Mesenchymal stem cell (in vitro differentiated cells and primary cell): ENCODE data around the gene IL20RB.

Experiments used
- DNase-seq: peaks from one replicate; pipeline ENCODE4 v3.0.0-alpha.2; 2013
- H2AFZ ChIP-seq: one replicate; pipeline ENCODE4 v1.6.1; 2013; ENCODE audit warnings: low read depth, mild to moderate bottlenecking, control low read depth, inconsistent platforms, low read length, moderate library complexity
- H2AK5ac ChIP-seq: 2 replicates; pipeline ENCODE4 v1.6.1; 2013; ENCODE audit warnings: low read length, moderate library complexity, mild to moderate bottlenecking, inconsistent platforms; ENCODE audit not compliant: severe bottlenecking
- H2BK120ac ChIP-seq: one replicate; pipeline ENCODE4 v1.6.1; 2013; ENCODE audit warnings: low read depth, mild to moderate bottlenecking, inconsistent platforms, low read length, moderate library complexity
- H2BK12ac ChIP-seq, 2 experiments: one replicate each; pipeline ENCODE4 v1.6.1; 2013; ENCODE audit warnings: inconsistent platforms in 2 of 2, low read length in 2 of 2, mild to moderate bottlenecking in 2 of 2, moderate library complexity in 2 of 2, control low read depth in 1 of 2
- H2BK15ac ChIP-seq: one replicate; pipeline ENCODE4 v1.6.1; 2013; ENCODE audit warnings: mild to moderate bottlenecking, low read depth, inconsistent platforms; ENCODE audit not compliant: poor library complexity, severe bottlenecking
- H2BK5ac ChIP-seq: 2 replicates; pipeline ENCODE4 v1.6.1; 2013; ENCODE audit warnings: low read depth, mild to moderate bottlenecking, low read length, control low read depth, inconsistent platforms; ENCODE audit not compliant: poor library complexity, severe bottlenecking
- H3K14ac ChIP-seq, 2 experiments: one replicate each; pipeline ENCODE4 v1.6.1; 2013; ENCODE audit warnings: inconsistent platforms in 2 of 2, low read length in 2 of 2, control low read depth in 1 of 2, mild to moderate bottlenecking in 1 of 2, moderate library complexity in 1 of 2
- H3K18ac ChIP-seq, 2 experiments: one replicate each; pipeline ENCODE4 v1.6.1; 2013; ENCODE audit warnings: inconsistent platforms in 2 of 2, low read length in 2 of 2, control low read depth in 1 of 2, low read depth in 1 of 2, mild to moderate bottlenecking in 1 of 2
- H3K23ac ChIP-seq, 2 experiments: one replicate each; pipeline ENCODE4 v1.6.1; 2013; ENCODE audit warnings: inconsistent platforms in 2 of 2, low read length in 2 of 2, mild to moderate bottlenecking in 2 of 2, moderate library complexity in 2 of 2, control low read depth in 1 of 2
- H3K27ac ChIP-seq: 2 replicates; pipeline ENCODE4 v1.5.1; 2013; ENCODE audit warnings: mild to moderate bottlenecking, moderate library complexity, low read length, control low read depth, inconsistent platforms; ENCODE audit not compliant: poor library complexity, severe bottlenecking
- H3K27me3 ChIP-seq, 2 experiments: 2 replicates each; pipeline versions ENCODE4 v1.6.1 to v1.7.0; 2013; ENCODE audit warnings: low read length in 2 of 2, mild to moderate bottlenecking in 2 of 2, moderate library complexity in 2 of 2, control low read depth in 1 of 2, inconsistent platforms in 1 of 2; ENCODE audit not compliant: control insufficient read depth in 1 of 2, insufficient read depth in 1 of 2
- H3K36me3 ChIP-seq, 2 experiments: 2 replicates each; pipeline versions ENCODE4 v1.6.1 to v1.7.0; 2013; ENCODE audit warnings: low read length in 2 of 2, control low read depth in 1 of 2, inconsistent platforms in 1 of 2, low read depth in 1 of 2, mild to moderate bottlenecking in 1 of 2; ENCODE audit not compliant: insufficient read depth in 2 of 2, control insufficient read depth in 1 of 2
- H3K4ac ChIP-seq, 2 experiments: one replicate each; pipeline ENCODE4 v1.6.1; 2013; ENCODE audit warnings: inconsistent platforms in 2 of 2, low read length in 2 of 2, mild to moderate bottlenecking in 2 of 2, moderate library complexity in 2 of 2, control low read depth in 1 of 2, low read depth in 1 of 2
- H3K4me1 ChIP-seq: 2 replicates; pipeline ENCODE4 v1.6.1; 2013; ENCODE audit warnings: low read depth, low read length, control low read depth; ENCODE audit not compliant: control insufficient read depth, insufficient read depth
- H3K4me2 ChIP-seq: 2 replicates; pipeline ENCODE4 v1.6.1; 2013; ENCODE audit warnings: low read length, mild to moderate bottlenecking, inconsistent platforms; ENCODE audit not compliant: poor library complexity, severe bottlenecking
- H3K4me3 ChIP-seq, 2 experiments: 2 replicates each; pipeline versions ENCODE4 v1.5.1 to v1.7.0; 2013; ENCODE audit warnings: low read length in 2 of 2, mild to moderate bottlenecking in 2 of 2, control low read depth in 1 of 2, low read depth in 1 of 2; ENCODE audit not compliant: insufficient read depth in 1 of 2
- H3K79me1 ChIP-seq: replicated peaks from 2 replicates; pipeline ENCODE4 v1.6.1; 2013; ENCODE audit warnings: mild to moderate bottlenecking, control low read depth, low read length, inconsistent platforms; ENCODE audit not compliant: poor library complexity, severe bottlenecking
- H3K9ac ChIP-seq: 2 replicates; pipeline ENCODE4 v1.7.0; 2013; ENCODE audit warnings: mild to moderate bottlenecking, low read length, moderate library complexity
- H3K9me3 ChIP-seq: 2 replicates; pipeline ENCODE4 v1.7.0; 2013; ENCODE audit warnings: mild to moderate bottlenecking, low read length; ENCODE audit not compliant: control insufficient read depth
- H4K8ac ChIP-seq: one replicate; pipeline ENCODE4 v1.6.1; 2013; ENCODE audit warnings: inconsistent platforms, mild to moderate bottlenecking, low read length, moderate library complexity
- H4K91ac ChIP-seq: one replicate; pipeline ENCODE4 v1.6.1; 2013; ENCODE audit warnings: mild to moderate bottlenecking, low read length, inconsistent platforms
- WGBS: methylation state at CpG from one replicate; pipeline ENCODE4 v1.1.7; 2013; ENCODE audit warnings: mixed read lengths; 5-methylcytosine and 5-hydroxymethylcytosine counted together

IL20RB gene

GRCh38 chr3:136949708-136950107 is 8.1 kb upstream of the IL20RB start:
- H3K9me3 ChIP-seq = no peaks in the 10 kb centered on the region
- no peak overlapping the region for H2BK120ac ChIP-seq
- H2AFZ ChIP-seq = no peak overlapping the region
- H3K27me3 ChIP-seq = no peaks in the 10 kb centered on the region
- no peak overlapping the region for H3K14ac ChIP-seq
- H3K4me1 ChIP-seq = peaks cover 1% of the 10 kb centered on the region
- no peak overlapping the region for H3K4me3 ChIP-seq
- no peak overlapping the region for H3K4me2 ChIP-seq
- H3K18ac ChIP-seq = no peak overlapping the region
- H4K91ac ChIP-seq = no peak overlapping the region
- H2BK15ac ChIP-seq = no peak overlapping the region
- no peak overlapping the region for H3K27ac ChIP-seq
- H3K79me1 ChIP-seq = peaks cover 9% of the 10 kb centered on the region
- WGBS = no CpG with 5 or more reads among the region's 2 CpGs
- H2BK12ac ChIP-seq = no peak overlapping the region
- H3K4ac ChIP-seq = no peak overlapping the region
- no peak overlapping the region for H2BK5ac ChIP-seq
- no peak overlapping the region for H2AK5ac ChIP-seq
- H3K23ac ChIP-seq = no peak overlapping the region
- H3K9ac ChIP-seq = peak overlapping the region; percentile 36
- no peak overlapping the region for H4K8ac ChIP-seq
- H3K36me3 ChIP-seq = peaks cover 0 to 27% of the 10 kb centered on the region in 2 experiments
- DNase-seq = no peak

GRCh38 chr3:136950623-136951022 is 7.2 kb upstream of the IL20RB start:
- H2BK5ac ChIP-seq = no peak overlapping the region
- H3K4me3 ChIP-seq = no peak overlapping the region
- no peak overlapping the region for H4K91ac ChIP-seq
- H3K18ac ChIP-seq = no peak overlapping the region
- H3K36me3 ChIP-seq = peaks cover 0 to 23% of the 10 kb centered on the region in 2 experiments
- no peak overlapping the region for H2AK5ac ChIP-seq
- no peak for DNase-seq
- no peak overlapping the region for H3K9ac ChIP-seq
- H3K27ac ChIP-seq = no peak overlapping the region
- H4K8ac ChIP-seq = no peak overlapping the region
- no peak overlapping the region for H2BK15ac ChIP-seq
- H3K9me3 ChIP-seq = no peaks in the 10 kb centered on the region
- no CpG with 5 or more reads among the region's 1 CpG for WGBS
- H2BK120ac ChIP-seq = no peak overlapping the region
- H3K4me1 ChIP-seq = peaks cover 3% of the 10 kb centered on the region
- no peak overlapping the region for H3K4ac ChIP-seq
- H3K14ac ChIP-seq = no peak overlapping the region
- no peaks in the 10 kb centered on the region for H3K27me3 ChIP-seq
- H3K23ac ChIP-seq = no peak overlapping the region
- H2BK12ac ChIP-seq = no peak overlapping the region
- peaks cover 9% of the 10 kb centered on the region for H3K79me1 ChIP-seq
- no peak overlapping the region for H3K4me2 ChIP-seq
- no peak overlapping the region for H2AFZ ChIP-seq

GRCh38 chr3:136952292-136952691 is 5.5 kb upstream of the IL20RB start:
- no CpG with 5 or more reads among the region's 1 CpG for WGBS
- H2AFZ ChIP-seq = no peak overlapping the region
- H3K27ac ChIP-seq = no peak overlapping the region

GRCh38 chr3:136954251-136954650 is 3.5 kb upstream of the IL20RB start:
- Histone ChIP-seq H2AFZ (no peak overlapping the region), H3K79me1 (peaks cover 11% of the 10 kb centered on the region), H2BK5ac (no peak overlapping the region), H3K14ac (no peak overlapping the region), H3K9ac (no peak overlapping the region), H3K27me3 (no peaks in the 10 kb centered on the region), H3K18ac (peak overlapping the region in 1 of 2 experiments; percentile 28), H3K9me3 (no peaks in the 10 kb centered on the region), H3K4me1 (peaks cover 7% of the 10 kb centered on the region), H3K27ac (no peak overlapping the region), H4K8ac (no peak overlapping the region), H4K91ac (no peak overlapping the region), H3K4me3 (no peak overlapping the region), H2BK120ac (no peak overlapping the region), H3K36me3 (no peaks in the 10 kb centered on the region), H2BK12ac (no peak overlapping the region), H2BK15ac (no peak overlapping the region), H2AK5ac (no peak overlapping the region), H3K4ac (no peak overlapping the region), H3K4me2 (no peak overlapping the region), H3K23ac (no peak overlapping the region)
- peak; percentile 57 for DNase-seq
- 81% methylated on average over 2 of the region's 2 CpGs for WGBS

More at GRCh38 chr3:136952292-136952691, 5.5 kb upstream of the IL20RB start:
- H3K36me3 ChIP-seq = peaks cover 0 to 9% of the 10 kb centered on the region in 2 experiments
- H3K9ac ChIP-seq = no peak overlapping the region
- DNase-seq = peak; percentile 69
- no peak overlapping the region for H2BK15ac ChIP-seq
- H3K27me3 ChIP-seq = no peaks in the 10 kb centered on the region
- no peak overlapping the region for H4K8ac ChIP-seq
- H3K18ac ChIP-seq = no peak overlapping the region
- H2BK120ac ChIP-seq = no peak overlapping the region
- H3K79me1 ChIP-seq = peaks cover 14% of the 10 kb centered on the region
- no peak overlapping the region for H3K23ac ChIP-seq
- peaks cover 7% of the 10 kb centered on the region for H3K4me1 ChIP-seq
- no peak overlapping the region for H3K4me3 ChIP-seq
- H3K9me3 ChIP-seq = no peaks in the 10 kb centered on the region
- no peak overlapping the region for H2AK5ac ChIP-seq
- no peak overlapping the region for H3K14ac ChIP-seq
- no peak overlapping the region for H2BK12ac ChIP-seq
- no peak overlapping the region for H3K4ac ChIP-seq
- no peak overlapping the region for H2BK5ac ChIP-seq
- no peak overlapping the region for H4K91ac ChIP-seq
- H3K4me2 ChIP-seq = no peak overlapping the region
